CD4-positive, alpha-beta T cell (primary cell): ENCODE results near the gene DNAJB11. TPM values are rescaled to one million over a fixed set of nuclear protein-coding genes. Genes with fewer than 3 reads are reported as not detected.

Source experiments
- ATAC-seq: fragments of 200-7000 bp; cut with Tn5 transposase; one replicate; pipeline ENCODE4 v1.10.0; 2022; ENCODE audit warnings: mild to moderate bottlenecking; ENCODE audit not compliant: poor library complexity
- CTCF ChIA-PET: fragments of 350-600 bp; sonication (Branson Sonifier 250); formaldehyde crosslinking; loops from one replicate; lab custom pipeline; 2021; ENCODE audit warnings: antibody characterized with exemption, inconsistent platforms; lab: Charles Lee
- POLR2A ChIA-PET: fragments of 350-600 bp; sonication (Branson Sonifier 250); formaldehyde crosslinking; loops from one replicate; lab custom pipeline; 2021; ENCODE audit warnings: antibody characterized with exemption, inconsistent platforms; lab: Charles Lee
- DNase-seq, 14 experiments: peaks; one replicate each; pipeline ENCODE4 v3.0.0-alpha.2; 2013 to 2020; ENCODE audit warnings: mixed read lengths in 2 of 14
- H3K27ac ChIP-seq, 2 donors: one replicate each; pipeline versions ENCODE4 v1.5.1 to v1.7.0; 2013; ENCODE audit warnings: low read length in 2 of 2, low read depth in 1 of 2, mild to moderate bottlenecking in 1 of 2
- H3K27me3 ChIP-seq, 2 experiments: 1 replicate in 1 of 2; 2 replicates in 1 of 2; pipeline versions ENCODE4 v1.6.1 to v1.7.0; 2013; ENCODE audit warnings: low read length in 2 of 2, control low read depth in 1 of 2, mild to moderate bottlenecking in 1 of 2, moderate library complexity in 1 of 2; ENCODE audit not compliant: insufficient read depth in 2 of 2, control insufficient read depth in 1 of 2
- H3K36me3 ChIP-seq: one replicate; pipeline ENCODE4 v1.6.1; 2013; ENCODE audit warnings: low read length, control low read depth; ENCODE audit not compliant: insufficient read depth
- H3K4me1 ChIP-seq: one replicate; pipeline ENCODE4 v1.6.1; 2013; ENCODE audit warnings: low read length, control low read depth; ENCODE audit not compliant: insufficient read depth
- H3K4me3 ChIP-seq: one replicate; pipeline ENCODE4 v1.5.1; 2013; ENCODE audit warnings: mild to moderate bottlenecking, low read length, moderate library complexity
- H3K9me3 ChIP-seq, 2 experiments: 1 replicate in 1 of 2; 2 replicates in 1 of 2; pipeline versions ENCODE4 v1.6.1 to v1.7.0; 2013; ENCODE audit warnings: low read length in 2 of 2, mild to moderate bottlenecking in 2 of 2, control low read depth in 1 of 2, moderate library complexity in 1 of 2; ENCODE audit not compliant: control insufficient read depth in 1 of 2, insufficient read depth in 1 of 2
- H3K27ac Mint-ChIP-seq: one replicate; pipeline ENCODE4 v1.8.0; 2020; ENCODE audit warnings: mixed read lengths
- H3K27me3 Mint-ChIP-seq: one replicate; pipeline ENCODE4 v1.8.0; 2021; ENCODE audit warnings: mixed read lengths
- H3K36me3 Mint-ChIP-seq: one replicate; pipeline ENCODE4 v1.8.0; 2021; ENCODE audit warnings: low read depth, mixed read lengths
- H3K4me1 Mint-ChIP-seq: one replicate; pipeline ENCODE4 v1.8.0; 2021; ENCODE audit warnings: low read depth, mixed read lengths
- H3K4me3 Mint-ChIP-seq: one replicate; pipeline ENCODE4 v1.8.0; 2020; ENCODE audit warnings: mild to moderate bottlenecking, mixed read lengths
- H3K9me3 Mint-ChIP-seq: one replicate; pipeline ENCODE4 v1.8.0; 2020; ENCODE audit warnings: mixed read lengths
- intact Hi-C, 2 experiments: fragments of 100-400 bp; cut with DNase I in 1 of 2; cut with micrococcal nuclease in 1 of 2; formaldehyde crosslinking; loops; one replicate each; pipeline versions ENCODE4 v1.15.1 to v1.9.0; 2023 to 2025; cut with DNase I, micrococcal nuclease
- total RNA-seq, 174 experiments: library from RNA in 2 of 174; stranded (reverse) in 2 of 174; gene quantifications; one replicate each; pipeline ENCODE4 v1.2.3 and lab custom pipeline; 2021 to 2026
- TF ChIP-seq, protein P1 (sequence below): fragments of 200-600 bp; IDR thresholded peaks from one replicate; pipeline ENCODE4 v1.8.0; 2022; ENCODE audit warnings: antibody characterized with exemption, mild to moderate bottlenecking

Gene DNAJB11
- total RNA-seq, 2 experiments from 2014 or later, result 69.3 to 70.3 TPM

- no peak for DNase-seq
- Histone ChIP-seq H3K4me1 (peaks cover 31% of the 10 kb centered on the region), H3K4me3 (no peak overlapping the region), H3K9me3 (no peaks in the 10 kb centered on the region), H3K27ac (no peak overlapping the region), H3K36me3 (no peaks in the 10 kb centered on the region), H3K27me3 (no peaks in the 10 kb centered on the region)
- Mint-ChIP-seq H3K9me3 (no peaks in the 10 kb centered on the region), H3K27ac (no peak overlapping the region), H3K36me3 (no peaks in the 10 kb centered on the region), H3K4me1 (peaks cover 41% of the 10 kb centered on the region), H3K27me3 (no peaks in the 10 kb centered on the region), H3K4me3 (no peak overlapping the region)
- POLR2A ChIA-PET, result no interaction called here
- CTCF ChIA-PET, result no interaction called here
- no peak for ATAC-seq
- intact Hi-C loops, result no loop called here
- TF ChIP-seq, protein P1, sequence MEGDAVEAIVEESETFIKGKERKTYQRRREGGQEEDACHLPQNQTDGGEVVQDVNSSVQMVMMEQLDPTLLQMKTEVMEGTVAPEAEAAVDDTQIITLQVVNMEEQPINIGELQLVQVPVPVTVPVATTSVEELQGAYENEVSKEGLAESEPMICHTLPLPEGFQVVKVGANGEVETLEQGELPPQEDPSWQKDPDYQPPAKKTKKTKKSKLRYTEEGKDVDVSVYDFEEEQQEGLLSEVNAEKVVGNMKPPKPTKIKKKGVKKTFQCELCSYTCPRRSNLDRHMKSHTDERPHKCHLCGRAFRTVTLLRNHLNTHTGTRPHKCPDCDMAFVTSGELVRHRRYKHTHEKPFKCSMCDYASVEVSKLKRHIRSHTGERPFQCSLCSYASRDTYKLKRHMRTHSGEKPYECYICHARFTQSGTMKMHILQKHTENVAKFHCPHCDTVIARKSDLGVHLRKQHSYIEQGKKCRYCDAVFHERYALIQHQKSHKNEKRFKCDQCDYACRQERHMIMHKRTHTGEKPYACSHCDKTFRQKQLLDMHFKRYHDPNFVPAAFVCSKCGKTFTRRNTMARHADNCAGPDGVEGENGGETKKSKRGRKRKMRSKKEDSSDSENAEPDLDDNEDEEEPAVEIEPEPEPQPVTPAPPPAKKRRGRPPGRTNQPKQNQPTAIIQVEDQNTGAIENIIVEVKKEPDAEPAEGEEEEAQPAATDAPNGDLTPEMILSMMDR, result no peak
Observed at GRCh38 chr3:186523434-186523833, 47.1 kb upstream of the DNAJB11 start.

DNA sequence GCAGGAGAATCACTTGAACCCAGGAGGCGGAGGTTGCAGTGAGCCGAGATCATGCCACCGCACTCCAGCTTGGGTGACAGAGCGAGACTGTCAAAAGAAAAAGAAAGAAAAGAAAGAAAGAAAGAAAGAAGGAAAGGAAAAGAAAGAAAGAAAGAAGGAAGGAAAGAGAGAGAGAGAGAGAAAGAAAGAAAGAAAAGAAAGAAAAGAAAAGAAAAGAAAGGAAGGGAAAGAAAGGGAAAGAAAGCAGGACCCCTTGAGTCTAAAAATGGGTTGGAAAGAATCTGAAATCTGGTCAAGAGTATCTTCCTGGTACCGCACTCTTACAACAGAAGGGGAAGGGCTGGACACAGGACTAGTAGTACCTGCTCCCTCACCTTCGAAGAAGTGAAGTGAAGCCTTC lies 45.9 kb upstream of the DNAJB11 start:
- CTCF ChIA-PET, result no interaction called here
- POLR2A ChIA-PET, result no interaction called here

GRCh38 chr3:186525369-186526255 lies 44.9 kb upstream of the DNAJB11 start:
- ChIA-PET CTCF (no interaction called here), POLR2A (no interaction called here)
- Mint-ChIP-seq H3K4me3 (no peak overlapping the region), H3K4me1 (peaks cover 40% of the 10 kb centered on the region), H3K36me3 (no peaks in the 10 kb centered on the region), H3K9me3 (no peaks in the 10 kb centered on the region), H3K27ac (no peak overlapping the region), H3K27me3 (no peaks in the 10 kb centered on the region)
- Histone ChIP-seq H3K36me3 (no peaks in the 10 kb centered on the region), H3K4me1 (peaks cover 24% of the 10 kb centered on the region), H3K9me3 (no peaks in the 10 kb centered on the region), H3K27me3 (no peaks in the 10 kb centered on the region), H3K4me3 (no peak overlapping the region), H3K27ac (no peak overlapping the region)
- intact Hi-C loops, result no loop called here
- no peak for ATAC-seq
- no peak for DNase-seq
- TF ChIP-seq, protein P1, result no peak

More for the DNA sequence above, 45.9 kb upstream of the DNAJB11 start:
- Histone ChIP-seq H3K4me1 (peaks cover 28% of the 10 kb centered on the region), H3K27ac (no peak overlapping the region), H3K4me3 (no peak overlapping the region), H3K27me3 (no peaks in the 10 kb centered on the region), H3K9me3 (no peaks in the 10 kb centered on the region), H3K36me3 (no peaks in the 10 kb centered on the region)
- Mint-ChIP-seq H3K4me3 (no peak overlapping the region), H3K9me3 (no peaks in the 10 kb centered on the region), H3K27me3 (no peaks in the 10 kb centered on the region), H3K27ac (no peak overlapping the region), H3K36me3 (no peaks in the 10 kb centered on the region), H3K4me1 (peaks cover 42% of the 10 kb centered on the region)
- DNase-seq (no peak), ATAC-seq (no peak)
- TF ChIP-seq, protein P1, result no peak
- intact Hi-C loops, result no loop called here
